GM12891 (cell line): ENCODE measurements around the gene COPZ1.
A peak's percentile ranks its signal among the peaks of the same experiment; 100 is the strongest.

Experiments
- POLR2A ChIP-seq: IDR thresholded peaks from 2 replicates; pipeline ENCODE4 v1.6.1; 2011; ENCODE audit warnings: low read depth, low read length, control low read depth
- POLR2AphosphoS5 ChIP-seq: IDR thresholded peaks from 2 replicates; pipeline ENCODE4 v1.6.1; 2011; ENCODE audit warnings: low read depth, low read length, control low read depth
- POU2F2 ChIP-seq: IDR thresholded peaks from 2 replicates; pipeline ENCODE4 v1.6.1; 2011; ENCODE audit warnings: low read depth, mild to moderate bottlenecking, control low read depth, low read length, moderate library complexity
- SPI1 ChIP-seq: IDR thresholded peaks from 2 replicates; pipeline ENCODE4 v1.6.1; 2011; ENCODE audit warnings: low read depth, low read length, control low read depth
- TAF1 ChIP-seq: IDR thresholded peaks from 2 replicates; pipeline ENCODE4 v1.6.1; 2011; ENCODE audit warnings: low read depth, low read length, control low read depth

DNA sequence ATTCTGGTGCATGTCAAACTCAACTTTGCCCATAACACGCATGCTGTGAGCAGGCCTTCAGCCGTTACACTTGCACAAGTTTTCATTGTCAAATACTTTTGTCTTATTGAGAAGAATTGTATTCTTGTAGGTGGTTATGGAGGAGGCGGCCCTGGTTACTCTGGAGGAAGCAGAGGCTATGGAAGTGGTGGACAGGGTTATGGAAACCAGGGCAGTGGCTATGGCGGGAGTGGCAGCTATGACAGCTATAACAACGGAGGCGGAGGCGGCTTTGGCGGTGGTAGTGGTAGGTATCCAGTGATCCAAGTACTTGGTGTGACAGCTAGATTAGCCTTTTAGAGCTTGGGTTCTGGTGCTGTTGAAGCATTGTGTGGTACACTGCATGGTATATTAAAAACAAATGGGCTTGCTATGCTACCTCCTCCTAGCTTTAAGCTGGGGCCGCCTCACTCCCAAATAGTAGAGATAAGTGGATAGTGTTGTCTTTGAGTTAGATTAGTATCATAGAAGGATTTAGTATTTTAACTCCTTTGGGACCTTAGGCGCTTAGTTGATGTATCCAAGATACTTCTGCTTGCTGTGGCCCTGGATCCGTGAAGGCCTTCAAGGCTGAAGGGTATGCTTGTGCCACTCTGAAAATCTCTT, 41.9 kb upstream of the COPZ1 start:
- TF ChIP-seq POLR2AphosphoS5 = no peak
- no peak for TF ChIP-seq TAF1
- peak; percentile 66; the same call in 1 of the 2 replicates for TF ChIP-seq POLR2A
- TF ChIP-seq POU2F2 = no peak
- TF ChIP-seq SPI1 = no peak
